Keratinocyte (primary cell): ENCODE measurements around the gene TAGLN2. TPM values are rescaled to one million over a fixed set of nuclear protein-coding genes. Genes with fewer than 3 reads are reported as not detected.

ENCODE experiments used
- DNase-seq: peaks from one replicate; pipeline ENCODE4 v3.0.0-alpha.2; 2011; ENCODE audit warnings: low read depth, missing footprints, low spot score
- FAIRE-seq: peaks from 2 replicates; lab custom pipeline; 2011; peaks lifted over from hg19 to GRCh38; lab: Jason Lieb, UNC
- H2AFZ ChIP-seq: 2 replicates; pipeline ENCODE4 v1.6.0; 2012; ENCODE audit warnings: low read length, control low read depth, inconsistent platforms; ENCODE audit not compliant: control insufficient read depth
- H3K27ac ChIP-seq: 2 replicates; pipeline ENCODE4 v1.5.1; 2011; ENCODE audit warnings: low read length; ENCODE audit not compliant: control insufficient read depth, insufficient read depth
- H3K27me3 ChIP-seq: 3 replicates; pipeline ENCODE4 v1.6.0; 2011; ENCODE audit warnings: low read length; ENCODE audit not compliant: control insufficient read depth, insufficient read depth; ENCODE audit errors: extremely low read depth
- H3K36me3 ChIP-seq, 2 experiments: 2 replicates in 1 of 2; 3 replicates in 1 of 2; pipeline ENCODE4 v1.5.1; 2011; ENCODE audit warnings: low read length in 2 of 2, mild to moderate bottlenecking in 1 of 2; ENCODE audit not compliant: control insufficient read depth in 2 of 2, insufficient read depth in 2 of 2; ENCODE audit errors: extremely low read depth in 1 of 2
- H3K4me1 ChIP-seq: 3 replicates; pipeline ENCODE4 v1.5.1; 2011; ENCODE audit warnings: low read length; ENCODE audit not compliant: control insufficient read depth, insufficient read depth; ENCODE audit errors: extremely low read depth
- H3K4me2 ChIP-seq: 3 replicates; pipeline ENCODE4 v1.6.0; 2011; ENCODE audit warnings: low read depth, low read length; ENCODE audit not compliant: control insufficient read depth, insufficient read depth; ENCODE audit errors: extremely low read depth
- H3K4me3 ChIP-seq, 3 experiments: fragments of 200-600 bp in 1 of 3; sonication (generic) in 1 of 3; 2 replicates in 2 of 3; 3 replicates in 1 of 3; pipeline ENCODE4 v1.5.1; 2011 to 2016; ENCODE audit warnings: low read length in 3 of 3, mild to moderate bottlenecking in 3 of 3, control low read depth in 2 of 3, inconsistent platforms in 1 of 3, low read depth in 1 of 3, mixed read lengths in 1 of 3, mixed run types in 1 of 3, moderate library complexity in 1 of 3; ENCODE audit not compliant: control insufficient read depth in 2 of 3, insufficient read depth in 2 of 3; ENCODE audit errors: extremely low read depth in 1 of 3
- H3K79me2 ChIP-seq: 2 replicates; pipeline ENCODE4 v1.6.0; 2012; ENCODE audit warnings: low read length; ENCODE audit not compliant: control insufficient read depth, insufficient read depth
- H3K9ac ChIP-seq: 3 replicates; pipeline ENCODE4 v1.6.0; 2011; ENCODE audit warnings: low read length; ENCODE audit not compliant: control insufficient read depth, insufficient read depth; ENCODE audit errors: extremely low read depth
- H3K9me1 ChIP-seq: 3 replicates; pipeline ENCODE4 v1.6.0; 2011; ENCODE audit warnings: low read length; ENCODE audit not compliant: control insufficient read depth, insufficient read depth; ENCODE audit errors: extremely low read depth
- H3K9me3 ChIP-seq: 2 replicates; pipeline ENCODE4 v1.5.1; 2012; ENCODE audit warnings: low read depth, low read length; ENCODE audit not compliant: control insufficient read depth
- H4K20me1 ChIP-seq: 3 replicates; pipeline ENCODE4 v1.6.0; 2011; ENCODE audit warnings: low read length; ENCODE audit not compliant: control insufficient read depth, insufficient read depth; ENCODE audit errors: extremely low read depth
- EZH2 ChIP-seq: IDR thresholded peaks from one replicate; pipeline ENCODE4 v1.6.1; 2012; ENCODE audit warnings: inconsistent platforms, mild to moderate bottlenecking, low read length, moderate library complexity
- dilution Hi-C: fragments of 300-500 bp; cut with MboI; formaldehyde crosslinking; loops from one replicate; pipeline ENCODE4 v1.7.0; 2020; ENCODE audit warnings: low sequenced_read_pairs; ENCODE audit not compliant: extremely low pct_ligation_motif_present
- polyA plus RNA-seq, 5 experiments: library from polyadenylated mRNA; depleted of rRNA in 3 of 5; stranded (reverse) in 3 of 5; stranded (forward) in 1 of 5; unstranded in 1 of 5; fragments of >200 nt; gene quantifications; 1 replicate in 1 of 5; 2 replicates in 3 of 5; 3 replicates in 1 of 5; pipeline versions ENCODE4 v1.2.1 to v1.2.3, GENCODE V29; 2011 to 2012; ENCODE audit warnings: missing spikeins in 2 of 5, low read depth in 1 of 5, low replicate concordance in 1 of 5
- TF ChIP-seq, protein P1 (sequence below), 3 experiments: IDR thresholded peaks in 1 of 3; conservative IDR thresholded peaks in 1 of 3; optimal IDR thresholded peaks in 1 of 3; 2 replicates in 2 of 3; 3 replicates in 1 of 3; pipeline versions ENCODE3 to v1.5.1; 2011; ENCODE audit warnings: low read length in 3 of 3, mild to moderate bottlenecking in 3 of 3, moderate library complexity in 2 of 3, control low read depth in 1 of 3, inconsistent platforms in 1 of 3; ENCODE audit not compliant: insufficient read depth in 2 of 3; ENCODE audit errors: extremely low read depth in 1 of 3

Gene TAGLN2
- polyA plus RNA-seq, 1 donor (not counting 4 experiments of a cell fraction or from before 2014, with no cell fraction given), result 709 TPM

- H3K9ac ChIP-seq, result no peak overlapping the region
- peak overlapping the region; percentile 22 for H3K27ac ChIP-seq
- H3K4me3 ChIP-seq, result no peak overlapping the region
- H3K36me3 ChIP-seq, result no peaks in the 10 kb centered on the region
- no peaks in the 10 kb centered on the region for H4K20me1 ChIP-seq
- TF ChIP-seq, protein P1, sequence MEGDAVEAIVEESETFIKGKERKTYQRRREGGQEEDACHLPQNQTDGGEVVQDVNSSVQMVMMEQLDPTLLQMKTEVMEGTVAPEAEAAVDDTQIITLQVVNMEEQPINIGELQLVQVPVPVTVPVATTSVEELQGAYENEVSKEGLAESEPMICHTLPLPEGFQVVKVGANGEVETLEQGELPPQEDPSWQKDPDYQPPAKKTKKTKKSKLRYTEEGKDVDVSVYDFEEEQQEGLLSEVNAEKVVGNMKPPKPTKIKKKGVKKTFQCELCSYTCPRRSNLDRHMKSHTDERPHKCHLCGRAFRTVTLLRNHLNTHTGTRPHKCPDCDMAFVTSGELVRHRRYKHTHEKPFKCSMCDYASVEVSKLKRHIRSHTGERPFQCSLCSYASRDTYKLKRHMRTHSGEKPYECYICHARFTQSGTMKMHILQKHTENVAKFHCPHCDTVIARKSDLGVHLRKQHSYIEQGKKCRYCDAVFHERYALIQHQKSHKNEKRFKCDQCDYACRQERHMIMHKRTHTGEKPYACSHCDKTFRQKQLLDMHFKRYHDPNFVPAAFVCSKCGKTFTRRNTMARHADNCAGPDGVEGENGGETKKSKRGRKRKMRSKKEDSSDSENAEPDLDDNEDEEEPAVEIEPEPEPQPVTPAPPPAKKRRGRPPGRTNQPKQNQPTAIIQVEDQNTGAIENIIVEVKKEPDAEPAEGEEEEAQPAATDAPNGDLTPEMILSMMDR (optimal IDR thresholded peaks at IDR 0.05 in 1 of 3, IDR thresholded peaks at IDR 0.05 in 1 of 3, conservative IDR thresholded peaks at IDR 0.05 in 1 of 3; ENCODE audit: extremely low read depth in 1 of 3, insufficient read depth in 2 of 3, low read length in 3 of 3), result no peak
- TF ChIP-seq EZH2, result no peak
- no peaks in the 10 kb centered on the region for H3K79me2 ChIP-seq
- H3K27me3 ChIP-seq, result no peaks in the 10 kb centered on the region
- no peak overlapping the region for H2AFZ ChIP-seq
- no peak for DNase-seq
- H3K4me1 ChIP-seq, result peaks cover 39% of the 10 kb centered on the region
- H3K9me3 ChIP-seq, result no peaks in the 10 kb centered on the region
- H3K4me2 ChIP-seq, result peak overlapping the region; percentile 49
- H3K9me1 ChIP-seq, result no peaks in the 10 kb centered on the region
- dilution Hi-C loops, result no loop called here
- peak; percentile 81 for FAIRE-seq
Observed at GRCh38 chr1:159955456-159955855, 30.1 kb upstream of the TAGLN2 start.

DNA sequence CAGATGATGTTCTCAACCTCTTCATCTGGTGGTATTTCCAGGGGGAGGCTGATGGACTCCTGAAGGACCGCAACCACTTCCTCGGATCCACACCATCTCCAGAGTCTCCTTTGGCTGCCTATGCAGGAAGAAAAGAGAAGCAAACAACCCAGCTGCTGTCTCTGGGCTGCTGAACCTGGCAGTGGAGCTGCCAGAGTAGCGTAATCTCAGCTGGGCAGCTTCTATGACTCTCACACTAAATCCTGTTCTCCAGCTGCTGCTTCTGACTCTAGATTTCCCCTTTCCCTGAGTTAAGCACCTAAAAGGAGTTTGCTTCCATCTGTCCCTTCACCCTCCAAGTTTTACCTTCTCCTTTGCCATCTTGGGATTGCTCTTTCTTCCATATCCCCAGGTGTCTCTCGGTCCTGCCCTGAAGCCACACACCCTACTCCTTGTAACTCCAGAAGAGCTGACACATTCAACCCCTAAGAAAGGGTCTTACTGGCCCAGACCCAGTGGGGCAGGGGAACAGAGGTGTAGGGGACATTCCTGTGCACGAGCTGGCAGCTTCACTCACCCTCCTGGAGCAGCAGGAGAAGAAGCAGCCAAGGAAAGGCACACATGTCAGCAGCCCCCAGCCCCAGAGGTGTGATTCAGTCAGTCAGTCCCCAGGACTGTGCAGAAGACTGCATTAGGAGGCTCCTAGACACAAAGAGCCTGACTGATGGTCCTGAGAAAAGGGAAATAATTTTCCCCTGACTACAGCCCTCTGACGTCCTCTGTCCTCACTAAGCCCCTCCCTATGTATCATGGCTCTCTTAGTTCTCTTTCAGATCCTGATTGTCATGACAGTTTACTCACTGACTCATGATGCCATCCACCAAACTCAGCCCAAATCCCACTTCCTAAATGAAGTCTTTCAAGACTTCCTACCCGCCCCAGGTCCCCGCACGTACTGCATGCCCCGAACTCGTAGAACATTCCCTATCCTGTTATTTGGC, 28.5 kb upstream of the TAGLN2 start, which contains the start of gene SLAMF9:
Gene SLAMF9 (minus strand): TSS at position 702 of the 980 bp plus-strand sequence. CDS start 100 bp downstream, at position 602.
- Histone ChIP-seq H3K27ac (peak within 1 kb of the TSS; percentile 41), H3K9me1 (no peaks in the 10 kb centered on the region), H3K9me3 (no peaks in the 10 kb centered on the region), H4K20me1 (no peaks in the 10 kb centered on the region), H3K4me3 (no peak within 1 kb of the TSS), H3K4me1 (peaks cover 30% of the 10 kb centered on the region), H3K4me2 (peak within 1 kb of the TSS; percentile 55), H3K9ac (no peak within 1 kb of the TSS), H3K36me3 (no peaks in the 10 kb centered on the region), H3K79me2 (no peaks in the 10 kb centered on the region), H3K27me3 (no peaks in the 10 kb centered on the region), H2AFZ (peak within 1 kb of the TSS; percentile 16)
- dilution Hi-C loops, result no loop called here
- peak; percentile 75 for FAIRE-seq
- TF ChIP-seq, protein P1 (optimal IDR thresholded peaks at IDR 0.05 in 1 of 3, IDR thresholded peaks at IDR 0.05 in 1 of 3, conservative IDR thresholded peaks at IDR 0.05 in 1 of 3; ENCODE audit: extremely low read depth in 1 of 3, insufficient read depth in 2 of 3, low read length in 3 of 3), result no peak
- TF ChIP-seq EZH2, result no peak
- DNase-seq, result no peak
